Keratinocyte (primary cell): Measurements from ENCODE around the gene PLXNA3.
"Not testable (repeated sequence)": the region's sequence is repeated elsewhere in the genome, so short reads cannot be mapped to it uniquely, and the experiment has no call there.

Experiments
- EZH2 ChIP-seq: IDR thresholded peaks from one replicate; pipeline ENCODE4 v1.6.1; 2012; ENCODE audit warnings: inconsistent platforms, mild to moderate bottlenecking, low read length, moderate library complexity
- TF ChIP-seq, protein P1 (sequence below), 3 experiments: IDR thresholded peaks in 1 of 3; conservative IDR thresholded peaks in 1 of 3; optimal IDR thresholded peaks in 1 of 3; 2 replicates in 2 of 3; 3 replicates in 1 of 3; pipeline versions ENCODE3 to v1.5.1; 2011; ENCODE audit warnings: low read length in 3 of 3, mild to moderate bottlenecking in 3 of 3, moderate library complexity in 2 of 3, control low read depth in 1 of 3, inconsistent platforms in 1 of 3; ENCODE audit not compliant: insufficient read depth in 2 of 3; ENCODE audit errors: extremely low read depth in 1 of 3

DNA sequence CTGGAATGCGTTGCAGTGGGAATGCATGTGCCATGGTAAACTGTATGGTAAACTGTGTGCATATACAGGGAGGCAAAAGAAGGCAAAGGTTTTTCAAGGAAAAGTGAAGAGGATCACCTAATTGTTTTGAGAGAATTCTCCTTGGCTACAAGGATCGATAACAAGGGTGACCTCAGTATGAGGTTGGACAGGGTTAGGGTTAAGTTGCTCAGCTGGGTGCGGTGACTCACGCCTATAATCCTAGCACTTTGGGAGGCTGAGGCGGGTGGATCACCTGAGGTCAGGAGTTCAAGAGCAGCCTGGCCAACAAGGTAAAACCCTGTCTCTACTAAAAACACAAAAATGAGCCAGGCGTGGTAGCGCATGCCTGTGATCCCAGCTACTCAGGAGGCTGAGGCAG, 43.3 kb downstream of the PLXNA3 start:
- TF ChIP-seq, protein P1, sequence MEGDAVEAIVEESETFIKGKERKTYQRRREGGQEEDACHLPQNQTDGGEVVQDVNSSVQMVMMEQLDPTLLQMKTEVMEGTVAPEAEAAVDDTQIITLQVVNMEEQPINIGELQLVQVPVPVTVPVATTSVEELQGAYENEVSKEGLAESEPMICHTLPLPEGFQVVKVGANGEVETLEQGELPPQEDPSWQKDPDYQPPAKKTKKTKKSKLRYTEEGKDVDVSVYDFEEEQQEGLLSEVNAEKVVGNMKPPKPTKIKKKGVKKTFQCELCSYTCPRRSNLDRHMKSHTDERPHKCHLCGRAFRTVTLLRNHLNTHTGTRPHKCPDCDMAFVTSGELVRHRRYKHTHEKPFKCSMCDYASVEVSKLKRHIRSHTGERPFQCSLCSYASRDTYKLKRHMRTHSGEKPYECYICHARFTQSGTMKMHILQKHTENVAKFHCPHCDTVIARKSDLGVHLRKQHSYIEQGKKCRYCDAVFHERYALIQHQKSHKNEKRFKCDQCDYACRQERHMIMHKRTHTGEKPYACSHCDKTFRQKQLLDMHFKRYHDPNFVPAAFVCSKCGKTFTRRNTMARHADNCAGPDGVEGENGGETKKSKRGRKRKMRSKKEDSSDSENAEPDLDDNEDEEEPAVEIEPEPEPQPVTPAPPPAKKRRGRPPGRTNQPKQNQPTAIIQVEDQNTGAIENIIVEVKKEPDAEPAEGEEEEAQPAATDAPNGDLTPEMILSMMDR (optimal IDR thresholded peaks at IDR 0.05 in 1 of 3, IDR thresholded peaks at IDR 0.05 in 1 of 3, conservative IDR thresholded peaks at IDR 0.05 in 1 of 3; ENCODE audit: extremely low read depth in 1 of 3, insufficient read depth in 2 of 3, low read length in 3 of 3): not testable (repeated sequence)
- TF ChIP-seq EZH2: not testable (repeated sequence)
